ENCODE measurements around the gene CEP131. TPM values are rescaled to one million over a fixed set of nuclear protein-coding genes. Genes with fewer than 3 reads are reported as not detected.

Gene CEP131
- total and polyA plus RNA-seq, 2 of the 8 experiments (the other 6 are each of a cell fraction or from before 2014, with no cell fraction given) = 5.9 to 23.2 TPM

DNA sequence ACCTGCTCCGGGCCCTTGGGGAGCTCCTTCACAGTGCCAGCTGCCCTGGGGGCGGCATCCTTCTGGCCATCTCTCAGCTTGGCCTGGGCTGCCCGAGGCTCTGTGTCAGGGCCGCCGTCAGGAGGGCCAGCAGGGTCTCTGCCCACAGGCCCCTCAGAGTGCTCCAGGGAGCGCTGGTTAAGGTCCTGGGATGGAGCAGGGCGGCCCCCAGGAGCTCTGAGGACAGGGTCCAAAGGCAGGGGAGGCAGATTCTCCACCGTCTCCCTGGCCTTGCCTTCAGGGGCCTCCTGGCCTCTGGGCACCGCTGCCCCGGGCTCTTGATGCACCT lies 23.5 kb upstream of the CEP131 start:
- TF ChIP-seq NANOG (IDR thresholded peaks at IDR 0.05; ENCODE audit: insufficient read depth, low read depth, low read length, poor library complexity, severe bottlenecking) = no peak
- no peak for TF ChIP-seq SP2 (IDR thresholded peaks at IDR 0.05; ENCODE audit: low read length)
- no peak for TF ChIP-seq RNF2 (IDR thresholded peaks at IDR 0.05; ENCODE audit: borderline replicate concordance, low read depth, low read length, missing control alignments, poor library complexity, severe bottlenecking)
- TF ChIP-seq CREB1 (IDR thresholded peaks at IDR 0.05) = no peak
- no peak for TF ChIP-seq CHD2 (IDR thresholded peaks at IDR 0.05; ENCODE audit: low read length)
- TF ChIP-seq SIRT6 (IDR thresholded peaks at IDR 0.05; ENCODE audit: low read length) = no peak
- TF ChIP-seq POLR2AphosphoS5 (IDR thresholded peaks at IDR 0.05; ENCODE audit: low read depth, low read length) = no peak
- no peak for TF ChIP-seq POU5F1 (IDR thresholded peaks at IDR 0.05; ENCODE audit: low read depth, low read length)
- no peak for TF ChIP-seq JUN (IDR thresholded peaks at IDR 0.05; ENCODE audit: low read depth, low read length)
- TF ChIP-seq, protein P1, sequence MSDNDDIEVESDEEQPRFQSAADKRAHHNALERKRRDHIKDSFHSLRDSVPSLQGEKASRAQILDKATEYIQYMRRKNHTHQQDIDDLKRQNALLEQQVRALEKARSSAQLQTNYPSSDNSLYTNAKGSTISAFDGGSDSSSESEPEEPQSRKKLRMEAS (IDR thresholded peaks at IDR 0.05) = no peak
- no peak for DNase-seq (ENCODE audit: low read depth in 1 of 2, low spot score in 2 of 2)

More for the DNA sequence above, 23.5 kb upstream of the CEP131 start:
- Histone ChIP-seq H3K4ac (replicated peaks; ENCODE audit: insufficient read length, low read depth, low read length) (no peak overlapping the region), H3K23me2 (ENCODE audit: low read depth, low read length) (no peaks in the 10 kb centered on the region; the same call in 1 of the 2 replicates), H2BK5ac (ENCODE audit: low read depth, low read length) (no peak overlapping the region), H2BK120ac (replicated peaks; ENCODE audit: low read depth, low read length) (no peak overlapping the region), H4K8ac (ENCODE audit: extremely low read depth, insufficient read depth, low read length) (peak overlapping the region; percentile 35; the same call in 1 of the 2 replicates), H3K9me3 (ENCODE audit: insufficient read depth in 2 of 2, low read depth in 1 of 2, low read length in 1 of 2) (no peaks in the 10 kb centered on the region), H3K27me3 (replicated peaks in 1 of 4; ENCODE audit: control insufficient read depth in 3 of 4, extremely low read depth in 1 of 4, insufficient read depth in 3 of 4, low read length in 3 of 4) (no peaks in the 10 kb centered on the region), H2BK12ac (ENCODE audit: low read depth, low read length) (no peak overlapping the region), H3K14ac (ENCODE audit: insufficient read length) (no peak overlapping the region), H2AFZ (ENCODE audit: low read length) (no peak overlapping the region), H3K4me3 (ENCODE audit: extremely low read depth in 1 of 4, insufficient read depth in 2 of 4, low read depth in 3 of 4, low read length in 4 of 4) (no peak overlapping the region), H2BK15ac (ENCODE audit: low read length) (no peak overlapping the region), H3K36me3 (ENCODE audit: control insufficient read depth in 2 of 4, insufficient read depth in 4 of 4, low read length in 3 of 4) (no peaks in the 10 kb centered on the region; a peak in 1 of 8 replicates), H2BK20ac (ENCODE audit: low read length) (no peak overlapping the region), H3K4me1 (replicated peaks in 1 of 4; ENCODE audit: control insufficient read depth in 3 of 4, insufficient read depth in 4 of 4, low read length in 3 of 4) (peaks cover 0 to 5% (median 0%) of the 10 kb centered on the region in 4 experiments; a peak in 1 of 7 replicates), H3K4me2 (ENCODE audit: insufficient read depth in 1 of 2, low read depth in 2 of 2, low read length in 2 of 2) (no peak overlapping the region), H3K56ac (replicated peaks; ENCODE audit: insufficient read length, low read depth, low read length) (no peak overlapping the region), H4K20me1 (replicated peaks in 1 of 2; ENCODE audit: control insufficient read depth in 1 of 2, insufficient read depth in 2 of 2, low read length in 2 of 2) (peaks cover 8 to 17% of the 10 kb centered on the region in 2 experiments), H3K27ac (ENCODE audit: low read depth, low read length) (no peak overlapping the region), H4K91ac (replicated peaks; ENCODE audit: insufficient read length, low read length) (no peak overlapping the region), H3K79me1 (ENCODE audit: low read depth, low read length) (no peaks in the 10 kb centered on the region), H3K23ac (ENCODE audit: insufficient read length) (no peak overlapping the region), H3K9ac (replicated peaks in 1 of 4; ENCODE audit: extremely low read depth in 1 of 4, low read depth in 3 of 4, low read length in 3 of 4) (no peak overlapping the region), H2AK5ac (ENCODE audit: low read depth, low read length) (no peak overlapping the region), H3K18ac (ENCODE audit: extremely low read depth, low read length) (no peak overlapping the region), H4K5ac (ENCODE audit: insufficient read length, low read depth, low read length) (no peak overlapping the region), H3K79me2 (ENCODE audit: control insufficient read depth in 1 of 2, insufficient read depth in 2 of 2, low read length in 2 of 2) (no peaks in the 10 kb centered on the region)
- FAIRE-seq = no peak
- ChIA-PET POLR2A (ENCODE audit: partially characterized antibody) (interaction anchor here (0.7 to 2.7 kb wide), 6 partner anchors 9 to 272 kb away, joined by 3 to 8 read pairs (median 4); no protein-coding TSS in a partner anchor), CTCF (ENCODE audit: partially characterized antibody) (interaction anchor here (1.0 to 1.7 kb wide), 5 partner anchors 11 to 292 kb away, joined by 3 to 6 read pairs (median 4); no protein-coding TSS in a partner anchor)
- 88% methylated on average over 10 of the region's 10 CpGs; no CpG with 5 or more reads in 1 of the 2 experiments for WGBS, 2 experiments (ENCODE audit: extremely low coverage in 1 of 2, insufficient coverage in 1 of 2, insufficient read length in 1 of 2, insufficient replicate concordance in 2 of 2, low coverage in 1 of 2, low lambda C conversion rate in 2 of 2, missing lambda C conversion rate in 1 of 2)

Data from H1 (cell line).